Ascending aorta (tissue), 2 donors: Measurements from ENCODE around the gene RNF166. TPM values are rescaled to one million over a fixed set of nuclear protein-coding genes. Genes with fewer than 3 reads are reported as not detected.

ENCODE experiments used
- DNase-seq, 2 donors: peaks; one replicate each; pipeline ENCODE4 v3.0.0-alpha.2; 2019; ENCODE audit warnings: low spot score in 2 of 2
- H3K27ac ChIP-seq, 2 donors: fragments of 200-600 bp; sonication (generic); one replicate each; pipeline ENCODE4 v1.5.1; 2016 to 2017; ENCODE audit warnings: mild to moderate bottlenecking in 1 of 2
- H3K27me3 ChIP-seq: fragments of 200-600 bp; sonication (generic); one replicate; pipeline ENCODE4 v1.5.1; 2017
- H3K36me3 ChIP-seq, 2 donors: fragments of 200-600 bp; sonication (generic); one replicate each; pipeline ENCODE4 v1.5.1; 2016
- H3K4me1 ChIP-seq, 2 donors: fragments of 200-600 bp; sonication (generic); one replicate each; pipeline ENCODE4 v1.5.1; 2016 to 2017; ENCODE audit warnings: mild to moderate bottlenecking in 1 of 2
- H3K4me3 ChIP-seq, 2 donors: fragments of 200-600 bp; sonication (generic); one replicate each; pipeline ENCODE4 v1.5.1; 2016 to 2017; ENCODE audit warnings: mild to moderate bottlenecking in 1 of 2
- H3K9me3 ChIP-seq, 2 donors: fragments of 200-600 bp; sonication (generic); one replicate each; pipeline ENCODE4 v1.5.1; 2016
- CTCF ChIP-seq, 3 experiments: fragments of 200-600 bp in 2 of 3; fragments of 450-650 bp in 1 of 3; sonication (generic) in 2 of 3; IDR thresholded peaks; one replicate each; pipeline ENCODE4 v1.5.1; 2016 to 2019; ENCODE audit warnings: antibody characterized with exemption in 3 of 3, mild to moderate bottlenecking in 1 of 3, moderate library complexity in 1 of 3
- intact Hi-C: fragments of 100-400 bp; cut with DNase I; formaldehyde crosslinking; loops from one replicate; pipeline ENCODE4 v1.15.1; 2023
- total RNA-seq: library from RNA; depleted of rRNA; stranded (reverse); fragments of >200 nt; gene quantifications from one replicate; pipeline ENCODE4 v1.1.0, GENCODE V29; 2016

The RNF166 gene
- total RNA-seq, 1 donor from 2014 or later, result 44.3 TPM

GRCh38 chr16:88647178-88648070 is 58.8 kb downstream of the RNF166 start:
- Histone ChIP-seq H3K4me3 (no peak overlapping the region), H3K9me3 (no peaks in the 10 kb centered on the region), H3K27me3 (no peaks in the 10 kb centered on the region), H3K36me3 (no peaks in the 10 kb centered on the region), H3K4me1 (peaks cover 0 to 11% of the 10 kb centered on the region in 2 donors), H3K27ac (no peak overlapping the region)
- intact Hi-C loops, result no loop called here
- DNase-seq, result no peak
- no peak for TF ChIP-seq CTCF (IDR thresholded peaks at IDR 0.05)

Other genes starting within 250 kb of the RNF166 start
- gene ZC3H18, start 136.0 kb downstream of the RNF166 start, total RNA-seq, result 36.3 TPM
- gene IL17C, start 67.8 kb downstream of the RNF166 start, total RNA-seq, result not detected
- 361 TPM for gene CYBA, start 55.4 kb downstream of the RNF166 start, total RNA-seq
- 72.9 TPM for gene MVD, start 43.3 kb downstream of the RNF166 start, total RNA-seq
- gene SNAI3, start 19.9 kb downstream of the RNF166 start, total RNA-seq, result not detected
- 4.2 TPM for gene CTU2, start 95 bp upstream of the RNF166 start, total RNA-seq
- gene PIEZO1, start 78.8 kb upstream of the RNF166 start, total RNA-seq, result 428 TPM
- not detected for gene CDT1, start 97.4 kb upstream of the RNF166 start, total RNA-seq
- gene APRT, start 105.5 kb upstream of the RNF166 start, total RNA-seq, result 305 TPM
- 62.2 TPM for gene GALNS, start 150.5 kb upstream of the RNF166 start, total RNA-seq
- 7.6 TPM for gene TRAPPC2L, start 150.7 kb upstream of the RNF166 start, total RNA-seq
- gene PABPN1L, start 160.3 kb upstream of the RNF166 start, total RNA-seq, result not detected